ENCODE measurements around the gene IQGAP2.

The IQGAP2 gene

GRCh38 chr5:76532052-76532451 lies 129.0 kb downstream of the IQGAP2 start:
- Histone ChIP-seq H3K4me3 (ENCODE audit: low read depth, low read length) (no peak overlapping the region), H3K4me1 (ENCODE audit: control insufficient read depth, insufficient read depth, low read length) (peaks cover 8% of the 10 kb centered on the region; the same call in 1 of the 2 replicates), H3K9me3 (ENCODE audit: control insufficient read depth, insufficient read depth, low read depth, low read length) (no peaks in the 10 kb centered on the region), H3K27ac (ENCODE audit: extremely low read depth, low read depth, low read length) (no peak overlapping the region), H3K36me3 (ENCODE audit: control insufficient read depth in 2 of 2, insufficient read depth in 1 of 2, low read length in 2 of 2) (no peaks in the 10 kb centered on the region)
- POLR2A ChIA-PET: no interaction called here
- CTCF ChIA-PET: no interaction called here
- no peak for TF ChIP-seq HOXA7 (CRISPR knock-in tag; IDR thresholded peaks at IDR 0.05; ENCODE audit: borderline replicate concordance)
- TF ChIP-seq ZBTB44 (tag by site-specific recombination; IDR thresholded peaks at IDR 0.05): 0 out of 2 replicates have a peak, but pooled peaks have one; percentile 11
- no peak for TF ChIP-seq ZNF132 (tag by site-specific recombination; IDR thresholded peaks at IDR 0.05; ENCODE audit: borderline replicate concordance)
- no peak for TF ChIP-seq ZNF843 (tag by site-specific recombination; IDR thresholded peaks at IDR 0.05)
- TF ChIP-seq, protein P1, sequence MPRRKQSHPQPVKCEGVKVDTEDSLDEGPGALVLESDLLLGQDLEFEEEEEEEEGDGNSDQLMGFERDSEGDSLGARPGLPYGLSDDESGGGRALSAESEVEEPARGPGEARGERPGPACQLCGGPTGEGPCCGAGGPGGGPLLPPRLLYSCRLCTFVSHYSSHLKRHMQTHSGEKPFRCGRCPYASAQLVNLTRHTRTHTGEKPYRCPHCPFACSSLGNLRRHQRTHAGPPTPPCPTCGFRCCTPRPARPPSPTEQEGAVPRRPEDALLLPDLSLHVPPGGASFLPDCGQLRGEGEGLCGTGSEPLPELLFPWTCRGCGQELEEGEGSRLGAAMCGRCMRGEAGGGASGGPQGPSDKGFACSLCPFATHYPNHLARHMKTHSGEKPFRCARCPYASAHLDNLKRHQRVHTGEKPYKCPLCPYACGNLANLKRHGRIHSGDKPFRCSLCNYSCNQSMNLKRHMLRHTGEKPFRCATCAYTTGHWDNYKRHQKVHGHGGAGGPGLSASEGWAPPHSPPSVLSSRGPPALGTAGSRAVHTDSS (tag by site-specific recombination; IDR thresholded peaks at IDR 0.05): no peak
- no peak for TF ChIP-seq MZF1 (tag by site-specific recombination; IDR thresholded peaks at IDR 0.05; ENCODE audit: borderline replicate concordance)
- no peak for TF ChIP-seq ZNF670 (tag by site-specific recombination; IDR thresholded peaks at IDR 0.05; ENCODE audit: low read depth)
- TF ChIP-seq KLF8 (tag by site-specific recombination; IDR thresholded peaks at IDR 0.05): no peak

- POLR2A ChIA-PET: no interaction called here
- no peaks in the 10 kb centered on the region for H3K4me1 ChIP-seq (ENCODE audit: control insufficient read depth, insufficient read depth, low read length)
Observed at GRCh38 chr5:76532973-76533372, 129.9 kb downstream of the IQGAP2 start.

DNA sequence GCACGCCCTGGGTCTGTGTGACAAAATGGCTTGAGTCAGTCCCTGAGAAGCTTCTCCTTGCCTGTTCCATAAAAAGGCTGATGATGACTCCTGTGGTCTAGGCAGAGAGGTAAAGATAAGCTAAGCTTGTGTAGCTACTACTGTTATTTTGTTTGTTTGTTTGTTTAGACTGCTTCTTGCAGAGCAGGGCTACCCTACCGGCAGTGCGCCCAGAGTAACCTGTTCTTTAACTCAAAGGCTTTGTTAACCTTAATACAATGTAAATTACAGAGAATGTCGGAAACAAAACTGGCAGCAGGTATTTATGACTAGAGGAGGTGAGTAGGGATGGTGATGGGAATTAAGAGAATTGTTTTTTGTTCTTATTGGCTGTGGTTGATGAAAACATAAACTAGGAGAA lies 132.5 kb downstream of the IQGAP2 start:
- H3K9me3 ChIP-seq (ENCODE audit: control insufficient read depth, insufficient read depth, low read depth, low read length): no peaks in the 10 kb centered on the region
- H3K27ac ChIP-seq (ENCODE audit: extremely low read depth, low read depth, low read length): no peak overlapping the region
- H3K4me1 ChIP-seq (ENCODE audit: control insufficient read depth, insufficient read depth, low read length): no peaks in the 10 kb centered on the region
- ChIA-PET POLR2A (no interaction called here), CTCF (no interaction called here)
- H3K36me3 ChIP-seq (ENCODE audit: control insufficient read depth in 2 of 2, insufficient read depth in 1 of 2, low read length in 2 of 2): no peaks in the 10 kb centered on the region
- no peak overlapping the region for H3K4me3 ChIP-seq (ENCODE audit: low read depth, low read length)
- TF ChIP-seq ZNF623 (tag by site-specific recombination; IDR thresholded peaks at IDR 0.05): no peak
- no peak for TF ChIP-seq ZSCAN16 (tag by site-specific recombination; IDR thresholded peaks at IDR 0.05)
- TF ChIP-seq ZNF558 (tag by site-specific recombination; IDR thresholded peaks at IDR 0.05): no peak
- TF ChIP-seq ZNF155 (tag by site-specific recombination; IDR thresholded peaks at IDR 0.05): no peak
- no peak for TF ChIP-seq ZFP41 (tag by site-specific recombination; IDR thresholded peaks at IDR 0.05; ENCODE audit: borderline replicate concordance)
- no peak for TF ChIP-seq ZNF549 (tag by site-specific recombination; IDR thresholded peaks at IDR 0.05)
- TF ChIP-seq ATF2 (tag by site-specific recombination; IDR thresholded peaks at IDR 0.05; ENCODE audit: low read depth): no peak
- TF ChIP-seq ZBTB7A (tag by site-specific recombination; IDR thresholded peaks at IDR 0.05; ENCODE audit: low read depth): no peak
- no peak for TF ChIP-seq ZNF544 (tag by site-specific recombination; IDR thresholded peaks at IDR 0.05)
- no peak for TF ChIP-seq BCL11A (tag by site-specific recombination; IDR thresholded peaks at IDR 0.05; ENCODE audit: low read depth)
- TF ChIP-seq ZNF302 (tag by site-specific recombination; IDR thresholded peaks at IDR 0.05; ENCODE audit: low read depth): no peak
- no peak for TF ChIP-seq ZNF169 (tag by site-specific recombination; IDR thresholded peaks at IDR 0.05)
- TF ChIP-seq, protein P2, sequence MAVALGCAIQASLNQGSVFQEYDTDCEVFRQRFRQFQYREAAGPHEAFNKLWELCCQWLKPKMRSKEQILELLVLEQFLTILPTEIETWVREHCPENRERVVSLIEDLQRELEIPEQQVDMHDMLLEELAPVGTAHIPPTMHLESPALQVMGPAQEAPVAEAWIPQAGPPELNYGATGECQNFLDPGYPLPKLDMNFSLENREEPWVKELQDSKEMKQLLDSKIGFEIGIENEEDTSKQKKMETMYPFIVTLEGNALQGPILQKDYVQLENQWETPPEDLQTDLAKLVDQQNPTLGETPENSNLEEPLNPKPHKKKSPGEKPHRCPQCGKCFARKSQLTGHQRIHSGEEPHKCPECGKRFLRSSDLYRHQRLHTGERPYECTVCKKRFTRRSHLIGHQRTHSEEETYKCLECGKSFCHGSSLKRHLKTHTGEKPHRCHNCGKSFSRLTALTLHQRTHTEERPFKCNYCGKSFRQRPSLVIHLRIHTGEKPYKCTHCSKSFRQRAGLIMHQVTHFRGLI (tag by site-specific recombination; IDR thresholded peaks at IDR 0.05): no peak
- no peak for TF ChIP-seq ZNF175 (tag by site-specific recombination; IDR thresholded peaks at IDR 0.05)
- TF ChIP-seq, protein P3, sequence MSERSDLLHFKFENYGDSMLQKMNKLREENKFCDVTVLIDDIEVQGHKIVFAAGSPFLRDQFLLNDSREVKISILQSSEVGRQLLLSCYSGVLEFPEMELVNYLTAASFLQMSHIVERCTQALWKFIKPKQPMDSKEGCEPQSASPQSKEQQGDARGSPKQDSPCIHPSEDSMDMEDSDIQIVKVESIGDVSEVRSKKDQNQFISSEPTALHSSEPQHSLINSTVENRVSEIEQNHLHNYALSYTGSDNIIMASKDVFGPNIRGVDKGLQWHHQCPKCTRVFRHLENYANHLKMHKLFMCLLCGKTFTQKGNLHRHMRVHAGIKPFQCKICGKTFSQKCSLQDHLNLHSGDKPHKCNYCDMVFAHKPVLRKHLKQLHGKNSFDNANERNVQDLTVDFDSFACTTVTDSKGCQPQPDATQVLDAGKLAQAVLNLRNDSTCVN (tag by site-specific recombination; optimal IDR thresholded peaks at IDR 0.05): no peak

More at GRCh38 chr5:76532973-76533372, 129.9 kb downstream of the IQGAP2 start:
- H3K9me3 ChIP-seq (ENCODE audit: control insufficient read depth, insufficient read depth, low read depth, low read length): no peaks in the 10 kb centered on the region
- no peak overlapping the region for H3K27ac ChIP-seq (ENCODE audit: extremely low read depth, low read depth, low read length)
- no peak overlapping the region for H3K4me3 ChIP-seq (ENCODE audit: low read depth, low read length)
- no peaks in the 10 kb centered on the region for H3K36me3 ChIP-seq (ENCODE audit: control insufficient read depth in 2 of 2, insufficient read depth in 1 of 2, low read length in 2 of 2)
- CTCF ChIA-PET: interaction anchor here (0.7 to 0.8 kb wide), 2 partner anchors 10 to 68 kb away, joined by 3 read pairs; no protein-coding TSS in a partner anchor
- TF ChIP-seq ZNF654 (tag by site-specific recombination; IDR thresholded peaks at IDR 0.05; ENCODE audit: low read depth) (no peak), ZNF585B (tag by site-specific recombination; IDR thresholded peaks at IDR 0.05) (no peak)

Measured in HEK293 (cell line).